GM12878 (cell line): ENCODE measurements around the gene CXCL9. TPM values are rescaled to one million over a fixed set of nuclear protein-coding genes. Genes with fewer than 3 reads are reported as not detected.

Experiments
- ATF2 ChIP-seq: IDR thresholded peaks from 2 replicates; pipeline ENCODE4 v1.6.1; 2012; ENCODE audit warnings: low read length, inconsistent platforms
- CREB1 ChIP-seq: IDR thresholded peaks from 2 replicates; pipeline ENCODE4 v1.6.1; 2012; ENCODE audit warnings: low read depth, mild to moderate bottlenecking, inconsistent platforms
- CREM ChIP-seq: IDR thresholded peaks from 2 replicates; pipeline ENCODE4 v1.6.1; 2014; ENCODE audit warnings: antibody characterized with exemption, low read depth
- E2F4 ChIP-seq: IDR thresholded peaks from 2 replicates; pipeline ENCODE4 v1.6.1; 2012; ENCODE audit warnings: low read depth, low read length, improper control_type of control experiment
- ETV6 ChIP-seq, 2 experiments: fragments of 450-650 bp in 1 of 2; IDR thresholded peaks in 1 of 2; conservative IDR thresholded peaks in 1 of 2; 2 replicates each; pipeline ENCODE4 v1.6.1; 2014; ENCODE audit warnings: antibody characterized with exemption in 1 of 2, borderline replicate concordance in 1 of 2, low read depth in 1 of 2, mild to moderate bottlenecking in 1 of 2, moderate library complexity in 1 of 2
- IRF4 ChIP-seq: IDR thresholded peaks from 2 replicates; pipeline ENCODE4 v1.6.1; 2011; ENCODE audit warnings: low read depth, low read length
- JUNB ChIP-seq: IDR thresholded peaks from 2 replicates; pipeline ENCODE4 v1.6.1; 2016; ENCODE audit warnings: antibody characterized with exemption, mild to moderate bottlenecking
- NKRF ChIP-seq: fragments of 450-650 bp; conservative IDR thresholded peaks from 2 replicates; pipeline ENCODE4 v1.6.1; 2017; ENCODE audit warnings: mild to moderate bottlenecking, moderate library complexity
- PKNOX1 ChIP-seq: fragments of 450-650 bp; IDR thresholded peaks from 2 replicates; pipeline ENCODE4 v1.6.1; 2016; ENCODE audit warnings: mild to moderate bottlenecking
- RUNX3 ChIP-seq: IDR thresholded peaks from 2 replicates; pipeline ENCODE4 v1.6.1; 2012; ENCODE audit warnings: low read length, inconsistent platforms
- SKIL ChIP-seq: fragments of 450-650 bp; IDR thresholded peaks from 2 replicates; pipeline ENCODE4 v1.6.1; 2017; ENCODE audit warnings: mild to moderate bottlenecking, low read depth, inconsistent platforms; ENCODE audit not compliant: poor library complexity, severe bottlenecking
- polyA plus RNA-seq, 11 experiments: library from polyadenylated mRNA; depleted of rRNA in 4 of 11; unstranded in 6 of 11; stranded (reverse) in 5 of 11; fragments of >200 nt; fragmentation: Nextera tagmentation in 4 of 11; fragmentation: Illumina TruSeq in 1 of 11; extraction: Ambion mirVana in 4 of 11; extraction: Trizol in 1 of 11; gene quantifications; 1 replicate in 1 of 11; 2 replicates in 10 of 11; pipeline versions ENCODE4 v1.2.1 to v1.2.3, GENCODE V29; 2011 to 2016; ENCODE audit warnings: inconsistent platforms in 2 of 11, missing spikeins in 2 of 11, low read depth in 1 of 11
- total RNA-seq, 4 experiments: library from RNA; depleted of rRNA in 3 of 4; stranded (reverse); fragments of >200 nt in 3 of 4; fragmentation: Illumina TruSeq in 1 of 4; extraction: Trizol in 1 of 4; gene quantifications; 2 replicates each; pipeline versions ENCODE4 v1.2.1 to v1.2.3, GENCODE V29; 2013 to 2021

Gene CXCL9
- total and polyA plus RNA-seq, 10 of the 15 experiments (the other 5 are each of a cell fraction or from before 2014, with no cell fraction given) = 0.03 to 0.46 (median 0.22) TPM; not detected in 1

- TF ChIP-seq ATF2 (peak; percentile 86), CREB1 (0 out of 2 replicates have a peak, but pooled peaks have one; percentile 11), E2F4 (no peak), PKNOX1 (peak; percentile 62), RUNX3 (peak; percentile 76), JUNB (peak; percentile 95), IRF4 (peak; percentile 91), NKRF (no peak), ETV6 (conservative IDR thresholded peaks at IDR 0.05 in 1 of 2, IDR thresholded peaks at IDR 0.05 in 1 of 2; ENCODE audit: borderline replicate concordance in 1 of 2, low read depth in 1 of 2) (peak in 1 of 2 experiments; percentile 84; a peak in 2 of 4 replicates), CREM (peak; percentile 65; the same call in 1 of the 2 replicates), SKIL (peak; percentile 39)
Observed at GRCh38 chr4:76055016-76055415, 47.7 kb upstream of the CXCL9 start (continued).
